KG1 (cell line): ENCODE measurements around the gene PLXNB3.

Experiments used
- DNase-seq: peaks from one replicate; lab custom pipeline; 2025; lab: John Stamatoyannopoulos, UW

Gene PLXNB3

GRCh38 chrX:153793291-153793690 lies 29.2 kb downstream of the PLXNB3 start:
- no peak for DNase-seq

- DNase-seq, result peak; percentile 89
Measured at GRCh38 chrX:153794018-153794896, 30.2 kb downstream of the PLXNB3 start, which contains the start of the genes IDH3G and SSR4. TSS of gene IDH3G (minus strand) at chrX:153794375. CDS start at chrX:153794326, 49 bp downstream. TSS of gene SSR4 (plus strand) at chrX:153794668. CDS start at chrX:153794688, 20 bp downstream.

GRCh38 chrX:153794897-153795816 lies 31.1 kb downstream of the PLXNB3 start:
- DNase-seq, result no peak

- no peak for DNase-seq
Measured at GRCh38 chrX:153797415-153798015, 33.5 kb downstream of the PLXNB3 start.

GRCh38 chrX:153799326-153799725 lies 35.3 kb downstream of the PLXNB3 start:
- no peak for DNase-seq

GRCh38 chrX:153800177-153800722 lies 36.2 kb downstream of the PLXNB3 start:
- no peak for DNase-seq

- DNase-seq, result no peak
Measured at GRCh38 chrX:153800746-153801145, 36.7 kb downstream of the PLXNB3 start.

GRCh38 chrX:153801669-153802068 lies 37.6 kb downstream of the PLXNB3 start:
- DNase-seq, result no peak

GRCh38 chrX:153802513-153803045 lies 38.5 kb downstream of the PLXNB3 start:
- no peak for DNase-seq

GRCh38 chrX:153803211-153804099 lies 39.4 kb downstream of the PLXNB3 start:
- DNase-seq, result no peak

- no peak for DNase-seq
Measured at GRCh38 chrX:153804100-153804595, 40.1 kb downstream of the PLXNB3 start.

- no peak for DNase-seq
Measured at GRCh38 chrX:153804621-153805020, 40.6 kb downstream of the PLXNB3 start.

- no peak for DNase-seq
Measured at GRCh38 chrX:153805436-153805835, 41.4 kb downstream of the PLXNB3 start.

GRCh38 chrX:153806999-153807575 lies 43.0 kb downstream of the PLXNB3 start:
- no peak for DNase-seq

- DNase-seq, result no peak
Measured at GRCh38 chrX:153807976-153808375, 43.9 kb downstream of the PLXNB3 start.

GRCh38 chrX:153812220-153812619 lies 48.2 kb downstream of the PLXNB3 start:
- DNase-seq, result no peak

GRCh38 chrX:153813161-153813560 lies 49.1 kb downstream of the PLXNB3 start:
- DNase-seq, result no peak

- no peak for DNase-seq
Measured at GRCh38 chrX:153814591-153815315, 50.7 kb downstream of the PLXNB3 start.
